HG02885 (cell line): ENCODE data around the gene STUM.
"Not testable (repeated sequence)": the region's sequence is repeated elsewhere in the genome, so short reads cannot be mapped to it uniquely, and the experiment has no call there.

ENCODE experiments used
- ATAC-seq: cut with Tn5 transposase; IDR thresholded peaks from one replicate; pipeline ENCODE4 v1.9.1; 2021; ENCODE audit warnings: mild to moderate bottlenecking; ENCODE audit not compliant: unreplicated experiment, poor library complexity

Gene STUM

GRCh38 chr1:226634611-226635246 lies 86.2 kb downstream of the STUM start:
- ATAC-seq, result no peak

- no peak for ATAC-seq
Observed at GRCh38 chr1:226635456-226635941, 86.9 kb downstream of the STUM start.

GRCh38 chr1:226636847-226637096 lies 88.2 kb downstream of the STUM start:
- no peak for ATAC-seq

GRCh38 chr1:226637147-226637935 lies 88.8 kb downstream of the STUM start:
- ATAC-seq, result no peak

- no peak for ATAC-seq
Observed at GRCh38 chr1:226638001-226638601, 89.5 kb downstream of the STUM start.

- no peak for ATAC-seq
Observed at GRCh38 chr1:226638608-226639007, 90.0 kb downstream of the STUM start.

- ATAC-seq, result not testable (repeated sequence)
Observed at GRCh38 chr1:226639206-226639605, 90.6 kb downstream of the STUM start.

GRCh38 chr1:226639631-226640061 lies 91.1 kb downstream of the STUM start:
- ATAC-seq, result no peak

GRCh38 chr1:226640321-226641136 lies 92.0 kb downstream of the STUM start:
- no peak for ATAC-seq

- ATAC-seq, result no peak
Observed at GRCh38 chr1:226641671-226642231, 93.2 kb downstream of the STUM start.

GRCh38 chr1:226642421-226642820 lies 93.9 kb downstream of the STUM start:
- ATAC-seq, result no peak

GRCh38 chr1:226643177-226643576 lies 94.6 kb downstream of the STUM start:
- ATAC-seq, result peak; percentile 81

GRCh38 chr1:226643611-226644540 lies 95.3 kb downstream of the STUM start:
- peak; percentile 55 for ATAC-seq

- no peak for ATAC-seq
Observed at GRCh38 chr1:226644541-226645176, 96.1 kb downstream of the STUM start.

GRCh38 chr1:226645279-226645976 lies 96.9 kb downstream of the STUM start:
- no peak for ATAC-seq

- ATAC-seq, result no peak
Observed at GRCh38 chr1:226646026-226646869, 97.7 kb downstream of the STUM start.

- no peak for ATAC-seq
Observed at GRCh38 chr1:226646870-226647449, 98.4 kb downstream of the STUM start.
